ENCODE measurements around the gene BCORL1.

DNA sequence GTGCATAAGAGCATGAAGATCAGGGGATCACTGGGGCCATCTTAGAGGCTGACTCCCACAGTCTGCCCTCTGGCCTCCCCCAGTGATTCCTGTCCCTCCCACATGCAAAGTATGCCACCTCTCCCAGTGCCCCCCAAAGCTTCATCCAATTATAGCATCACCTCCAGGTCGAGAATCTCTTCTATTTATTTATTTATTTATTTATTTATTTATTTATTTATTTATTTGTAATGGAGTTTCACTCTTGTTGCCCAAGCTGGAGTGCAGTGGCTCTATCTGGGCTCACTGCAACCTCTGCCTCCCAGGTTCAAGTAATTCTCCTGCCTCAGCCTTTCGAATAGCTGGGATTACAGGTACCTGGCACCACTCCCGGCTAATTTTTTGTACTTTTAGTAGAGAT, 50.1 kb downstream of the BCORL1 start:
- TF ChIP-seq, protein P1, sequence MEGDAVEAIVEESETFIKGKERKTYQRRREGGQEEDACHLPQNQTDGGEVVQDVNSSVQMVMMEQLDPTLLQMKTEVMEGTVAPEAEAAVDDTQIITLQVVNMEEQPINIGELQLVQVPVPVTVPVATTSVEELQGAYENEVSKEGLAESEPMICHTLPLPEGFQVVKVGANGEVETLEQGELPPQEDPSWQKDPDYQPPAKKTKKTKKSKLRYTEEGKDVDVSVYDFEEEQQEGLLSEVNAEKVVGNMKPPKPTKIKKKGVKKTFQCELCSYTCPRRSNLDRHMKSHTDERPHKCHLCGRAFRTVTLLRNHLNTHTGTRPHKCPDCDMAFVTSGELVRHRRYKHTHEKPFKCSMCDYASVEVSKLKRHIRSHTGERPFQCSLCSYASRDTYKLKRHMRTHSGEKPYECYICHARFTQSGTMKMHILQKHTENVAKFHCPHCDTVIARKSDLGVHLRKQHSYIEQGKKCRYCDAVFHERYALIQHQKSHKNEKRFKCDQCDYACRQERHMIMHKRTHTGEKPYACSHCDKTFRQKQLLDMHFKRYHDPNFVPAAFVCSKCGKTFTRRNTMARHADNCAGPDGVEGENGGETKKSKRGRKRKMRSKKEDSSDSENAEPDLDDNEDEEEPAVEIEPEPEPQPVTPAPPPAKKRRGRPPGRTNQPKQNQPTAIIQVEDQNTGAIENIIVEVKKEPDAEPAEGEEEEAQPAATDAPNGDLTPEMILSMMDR (IDR thresholded peaks at IDR 0.05) = no peak
- TF ChIP-seq POLR2A (IDR thresholded peaks at IDR 0.05) = no peak

Measured in body of pancreas (tissue), 4 donors.